C4-2B (cell line): ENCODE results near the gene PRKAR2A.
"Not testable (repeated sequence)": the region's sequence is repeated elsewhere in the genome, so short reads cannot be mapped to it uniquely, and the experiment has no call there.

Experiments
- H3K27ac ChIP-seq: fragments of 450-650 bp; 2 replicates; pipeline ENCODE4 v1.5.1; 2017
- ZFX ChIP-seq: fragments of 450-650 bp; IDR thresholded peaks from 2 replicates; pipeline ENCODE4 v1.6.1; 2017
- TF ChIP-seq, protein P1 (sequence below): fragments of 450-650 bp; conservative IDR thresholded peaks from 2 replicates; pipeline ENCODE4 v1.5.1; 2017; ENCODE audit warnings: mild to moderate bottlenecking

PRKAR2A gene

DNA sequence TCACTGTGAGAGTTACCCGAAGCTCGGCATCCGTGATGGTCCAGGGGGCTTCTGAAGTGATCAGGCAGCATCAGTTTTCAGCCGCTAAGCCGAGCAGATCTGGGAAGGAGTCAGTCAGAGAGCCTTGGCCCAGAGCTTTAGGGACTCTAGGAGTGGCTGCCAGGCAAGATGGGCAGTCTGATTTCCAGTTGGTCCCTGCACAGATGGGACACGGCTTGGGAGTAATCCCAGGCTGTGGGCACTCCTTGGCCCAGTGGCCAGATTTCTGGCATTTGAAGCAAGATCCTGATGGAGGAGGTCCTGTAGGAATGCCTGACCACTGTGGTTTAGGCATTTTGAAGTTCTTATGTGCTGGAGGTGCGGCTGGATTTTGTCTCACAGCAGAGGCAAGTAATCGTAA, 120.2 kb downstream of the PRKAR2A start:
- no peak overlapping the region for H3K27ac ChIP-seq
- TF ChIP-seq, protein P1, sequence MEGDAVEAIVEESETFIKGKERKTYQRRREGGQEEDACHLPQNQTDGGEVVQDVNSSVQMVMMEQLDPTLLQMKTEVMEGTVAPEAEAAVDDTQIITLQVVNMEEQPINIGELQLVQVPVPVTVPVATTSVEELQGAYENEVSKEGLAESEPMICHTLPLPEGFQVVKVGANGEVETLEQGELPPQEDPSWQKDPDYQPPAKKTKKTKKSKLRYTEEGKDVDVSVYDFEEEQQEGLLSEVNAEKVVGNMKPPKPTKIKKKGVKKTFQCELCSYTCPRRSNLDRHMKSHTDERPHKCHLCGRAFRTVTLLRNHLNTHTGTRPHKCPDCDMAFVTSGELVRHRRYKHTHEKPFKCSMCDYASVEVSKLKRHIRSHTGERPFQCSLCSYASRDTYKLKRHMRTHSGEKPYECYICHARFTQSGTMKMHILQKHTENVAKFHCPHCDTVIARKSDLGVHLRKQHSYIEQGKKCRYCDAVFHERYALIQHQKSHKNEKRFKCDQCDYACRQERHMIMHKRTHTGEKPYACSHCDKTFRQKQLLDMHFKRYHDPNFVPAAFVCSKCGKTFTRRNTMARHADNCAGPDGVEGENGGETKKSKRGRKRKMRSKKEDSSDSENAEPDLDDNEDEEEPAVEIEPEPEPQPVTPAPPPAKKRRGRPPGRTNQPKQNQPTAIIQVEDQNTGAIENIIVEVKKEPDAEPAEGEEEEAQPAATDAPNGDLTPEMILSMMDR = no peak
- TF ChIP-seq ZFX = no peak

DNA sequence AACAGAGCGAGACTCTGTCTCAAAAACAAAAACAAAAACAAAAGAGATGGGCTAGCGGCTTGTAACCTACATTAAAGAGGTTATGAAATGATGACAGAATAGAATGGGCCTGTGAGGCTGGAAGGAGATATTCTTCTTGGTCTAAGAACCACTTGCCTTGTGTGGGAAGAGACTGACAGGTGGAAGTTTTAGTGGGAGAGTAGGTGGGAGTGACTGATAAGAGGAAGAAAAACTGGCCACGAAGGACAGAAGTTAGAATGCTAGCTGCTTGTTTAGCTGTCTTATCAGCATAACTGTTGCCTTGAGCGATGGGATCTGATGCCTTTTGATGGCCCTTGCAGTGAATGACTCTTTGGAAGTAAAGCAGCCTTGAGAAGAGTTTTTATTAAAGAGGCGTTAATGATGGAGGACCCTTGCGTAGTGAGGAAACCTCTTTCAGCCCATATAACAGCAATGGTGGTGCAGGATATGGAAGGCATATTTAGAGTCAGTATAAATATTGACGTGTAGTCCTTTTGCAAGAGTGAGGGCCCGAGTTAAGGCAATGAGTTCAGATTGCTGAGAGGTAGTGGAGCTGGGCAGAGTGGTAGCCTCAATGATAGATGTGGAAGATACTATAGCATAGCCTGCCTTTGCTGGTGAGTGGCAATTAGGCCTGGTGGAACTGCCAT, 122.4 kb downstream of the PRKAR2A start:
- not testable (repeated sequence) for H3K27ac ChIP-seq

DNA sequence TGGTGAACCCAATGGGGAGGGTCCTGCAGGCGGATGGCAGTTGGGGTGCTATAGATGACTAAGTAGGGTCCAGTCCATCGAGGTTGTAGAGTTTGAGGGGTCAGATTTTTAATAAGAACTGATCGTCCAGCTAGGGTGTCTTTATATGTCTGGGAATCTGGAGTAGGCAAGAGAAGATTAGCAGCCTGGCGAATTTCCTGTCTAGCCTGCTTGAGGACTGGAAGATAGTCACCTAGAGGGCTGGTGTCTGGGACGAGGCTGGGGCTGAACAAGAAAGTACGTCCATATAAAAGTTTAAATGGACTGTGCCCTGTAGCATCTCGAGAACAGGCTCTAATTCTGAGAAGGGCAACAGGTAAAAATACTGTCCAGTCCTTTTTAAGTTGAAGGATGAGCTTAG, 123.9 kb downstream of the PRKAR2A start:
- TF ChIP-seq, protein P1 = no peak
- TF ChIP-seq ZFX = no peak
- H3K27ac ChIP-seq = no peak overlapping the region

DNA sequence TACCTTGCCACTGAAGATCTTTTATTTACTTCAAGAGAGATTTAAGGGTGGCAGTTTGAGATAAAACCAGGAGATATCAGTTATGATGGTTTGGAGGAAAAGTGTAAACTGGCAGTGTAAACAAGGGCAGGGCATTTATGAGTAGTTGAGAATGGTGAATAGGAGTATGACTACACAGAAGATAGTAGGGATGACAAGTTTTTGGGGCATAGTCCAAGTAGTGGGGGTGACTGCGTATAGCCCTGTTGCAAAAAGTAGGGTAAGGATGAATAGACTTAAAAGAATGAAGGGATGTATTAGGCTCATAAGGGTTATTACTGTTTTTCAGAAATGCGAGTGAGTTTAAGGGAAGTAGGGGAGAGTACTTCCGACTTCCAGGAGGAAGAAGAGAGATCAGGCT, 124.4 kb downstream of the PRKAR2A start:
- not testable (repeated sequence) for H3K27ac ChIP-seq

DNA sequence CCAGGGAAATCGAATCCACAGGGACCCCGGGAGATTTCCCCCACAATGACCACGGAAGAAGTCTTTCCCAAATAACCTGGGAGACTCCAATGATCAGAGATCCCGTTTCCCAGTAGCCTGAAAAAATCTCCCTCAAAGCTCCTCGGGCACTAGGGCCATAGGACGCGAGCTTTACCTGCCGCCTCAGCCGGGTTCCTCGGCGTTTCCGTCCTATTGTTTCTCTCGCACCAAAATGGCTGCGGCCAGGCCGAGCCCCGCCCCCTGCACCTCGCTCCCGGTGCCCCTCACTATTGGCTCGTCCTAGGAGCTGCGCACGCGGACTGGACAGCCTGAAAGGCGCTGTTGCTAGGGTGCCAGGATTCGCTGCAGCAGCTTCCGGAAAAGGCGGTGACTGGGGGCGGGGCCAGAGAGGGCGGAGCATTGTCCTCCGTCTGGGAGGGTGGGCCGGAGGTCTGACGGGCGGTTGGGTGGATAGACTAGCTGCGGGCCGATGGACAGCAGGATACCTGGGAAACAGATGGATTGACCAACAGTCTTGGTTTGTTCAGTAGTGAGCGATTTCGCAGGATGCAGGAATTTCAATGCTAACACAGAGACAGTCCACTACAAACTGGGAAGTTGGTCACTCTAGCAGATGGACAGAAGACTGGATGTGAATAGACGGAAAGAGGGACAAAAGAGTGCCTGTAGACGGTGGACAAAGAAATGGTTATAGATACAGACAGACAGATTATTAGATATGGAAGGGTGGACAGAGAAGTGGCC, 130.5 kb downstream of the PRKAR2A start, which contains the start of gene IP6K2:
IP6K2 (minus strand) TSS at position 240 of the 765 bp plus-strand sequence. CDS start 21,930 bp downstream, outside the sequence.
- TF ChIP-seq, protein P1 = no peak
- TF ChIP-seq ZFX = no peak
- H3K27ac ChIP-seq = peak within 1 kb of the TSS; percentile 92

DNA sequence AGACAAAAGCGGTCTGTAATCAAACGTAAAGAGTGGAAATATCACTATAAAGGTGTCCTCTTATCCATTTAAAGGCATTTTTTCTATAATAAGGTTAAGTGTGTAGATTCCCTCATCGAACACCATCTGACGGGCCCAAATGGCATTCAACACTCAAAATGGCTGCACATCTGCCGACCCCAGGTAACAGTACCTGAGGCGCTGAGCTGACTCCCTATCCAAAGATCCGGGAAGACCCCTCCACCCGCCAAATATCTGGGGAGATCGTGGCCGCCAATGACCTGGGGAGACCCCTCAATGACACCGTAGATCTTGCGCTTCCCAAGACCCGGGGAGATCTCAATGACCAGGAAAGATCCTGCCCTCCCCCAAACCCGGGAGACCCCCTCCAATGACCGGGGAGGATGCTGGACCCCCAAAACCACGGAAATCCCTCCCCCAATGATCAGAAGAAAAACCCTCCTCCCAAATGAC, 131.1 kb downstream of the PRKAR2A start:
- peak overlapping the region; percentile 92 for H3K27ac ChIP-seq
- TF ChIP-seq ZFX = no peak
- TF ChIP-seq, protein P1 = no peak

DNA sequence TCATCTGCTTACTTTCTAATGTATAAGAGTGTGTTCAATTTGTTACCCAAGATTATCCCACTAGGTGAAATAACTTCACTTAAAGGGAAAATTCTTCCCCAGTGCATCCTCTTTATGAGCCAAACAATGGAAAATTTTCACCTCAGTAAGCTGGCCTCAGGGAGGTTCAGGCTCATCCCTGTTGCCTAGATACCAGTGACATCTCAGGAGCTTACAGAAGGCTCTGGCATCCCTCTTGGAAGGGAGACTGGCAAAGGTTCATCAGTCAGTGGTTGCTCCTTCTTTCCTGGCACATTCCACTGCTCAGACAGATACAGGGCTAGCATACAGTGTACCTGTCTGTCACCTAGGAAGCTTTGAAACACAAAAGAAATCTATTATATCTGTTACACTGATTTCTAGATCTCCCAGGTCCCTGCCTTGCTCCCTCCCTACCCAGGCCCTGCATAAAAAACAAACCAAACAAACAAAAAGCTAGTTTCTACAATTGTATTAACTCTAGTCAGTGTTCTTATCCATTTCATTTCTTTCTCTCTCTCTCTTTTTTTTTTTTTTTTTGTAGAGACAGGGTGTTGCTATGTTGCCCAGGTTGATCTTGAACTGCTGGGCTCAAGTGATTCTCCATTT, 132.4 kb downstream of the PRKAR2A start:
- H3K27ac ChIP-seq = no peak overlapping the region
- TF ChIP-seq ZFX = no peak
- TF ChIP-seq, protein P1 = no peak

DNA sequence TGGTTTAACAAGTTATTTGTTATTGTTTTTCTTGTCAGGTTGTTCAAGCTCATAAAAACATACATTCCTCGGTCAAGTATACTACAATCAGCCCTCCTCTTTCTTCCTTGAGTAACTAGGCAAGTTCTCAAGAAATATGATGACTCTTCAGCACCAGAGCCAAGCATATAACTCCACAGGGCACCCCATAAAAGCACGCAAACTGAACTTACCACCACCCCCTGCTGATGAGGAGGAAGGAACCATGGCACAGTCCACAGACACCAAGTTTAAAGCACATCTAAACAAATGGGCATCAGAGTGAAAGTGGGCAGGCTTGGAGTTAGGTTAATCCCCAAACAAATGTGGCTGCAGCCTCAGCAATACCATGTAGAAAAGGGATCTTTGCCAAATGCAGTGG, 135.9 kb downstream of the PRKAR2A start:
- peak overlapping the region; percentile 34; the same call in 1 of the 2 replicates for H3K27ac ChIP-seq
- TF ChIP-seq, protein P1 = no peak
- TF ChIP-seq ZFX = no peak
